Endothelial cell of umbilical vein (primary cell): ENCODE data around the gene RPA1. TPM values are rescaled to one million over a fixed set of nuclear protein-coding genes. Genes with fewer than 3 reads are reported as not detected.

Source experiments
- BruUV-seq: library from RNA; stranded (reverse); fragments of 400-500 nt; replicated peaks from 2 replicates; lab custom pipeline; 2021; lab: Mats Ljungman, UMichigan
- CTCF ChIA-PET: fragments of 300-600, 350-600 bp; sonication (Branson Sonifier 250); formaldehyde crosslinking; loops from one replicate; lab custom pipeline; 2021; ENCODE audit warnings: antibody characterized with exemption, inconsistent platforms; lab: Charles Lee
- POLR2A ChIA-PET: fragments of 300-600, 350-600 bp; sonication (Branson Sonifier 250); formaldehyde crosslinking; loops from one replicate; lab custom pipeline; 2021; ENCODE audit warnings: antibody characterized with exemption, inconsistent platforms; lab: Charles Lee
- DNase-seq: peaks from one replicate; pipeline ENCODE4 v3.0.0-alpha.2; 2011; ENCODE audit warnings: low read depth, low spot score
- FAIRE-seq: peaks from 2 replicates; lab custom pipeline; 2011; peaks lifted over from hg19 to GRCh38; lab: Jason Lieb, UNC
- H2AFZ ChIP-seq: 2 replicates; pipeline ENCODE4 v1.6.0; 2012; ENCODE audit warnings: low read depth, low read length, control low read depth, inconsistent platforms
- H3K27ac ChIP-seq: 2 replicates; pipeline ENCODE4 v1.5.1; 2011; ENCODE audit warnings: low read depth, mild to moderate bottlenecking, control low read depth, low read length, moderate library complexity; ENCODE audit not compliant: insufficient read depth
- H3K27me3 ChIP-seq, 2 experiments: 2 replicates each; pipeline versions ENCODE4 v1.6.0 to v1.6.1; 2011; ENCODE audit warnings: low read length in 2 of 2, mixed read lengths in 1 of 2; ENCODE audit not compliant: control insufficient read depth in 2 of 2, insufficient read depth in 2 of 2
- H3K36me3 ChIP-seq, 2 experiments: 2 replicates in 1 of 2; 3 replicates in 1 of 2; pipeline ENCODE4 v1.5.1; 2011; ENCODE audit warnings: low read length in 2 of 2, mild to moderate bottlenecking in 1 of 2, moderate library complexity in 1 of 2; ENCODE audit not compliant: control insufficient read depth in 2 of 2, insufficient read depth in 2 of 2; ENCODE audit errors: extremely low read depth in 1 of 2
- H3K4me1 ChIP-seq: 3 replicates; pipeline ENCODE4 v1.5.1; 2011; ENCODE audit warnings: mild to moderate bottlenecking, low read length; ENCODE audit not compliant: control insufficient read depth, insufficient read depth; ENCODE audit errors: extremely low read depth
- H3K4me2 ChIP-seq: 2 replicates; pipeline ENCODE4 v1.6.1; 2011; ENCODE audit warnings: low read length, control low read depth, mixed read lengths; ENCODE audit not compliant: insufficient read depth
- H3K4me3 ChIP-seq, 3 experiments: fragments of 200-600 bp in 1 of 3; sonication (generic), shearing (Covaris generic) in 1 of 3; replicated peaks in 1 of 3; 2 replicates each; pipeline ENCODE4 v1.5.1; 2011 to 2016; ENCODE audit warnings: control low read depth in 3 of 3, low read length in 3 of 3, mild to moderate bottlenecking in 2 of 3, inconsistent platforms in 1 of 3, low read depth in 1 of 3, moderate library complexity in 1 of 3; ENCODE audit not compliant: insufficient read depth in 1 of 3
- H3K79me2 ChIP-seq: 2 replicates; pipeline ENCODE4 v1.6.0; 2012; ENCODE audit warnings: low read length, inconsistent platforms; ENCODE audit not compliant: control insufficient read depth, insufficient read depth
- H3K9ac ChIP-seq: replicated peaks from 2 replicates; pipeline ENCODE3; 2011; ENCODE audit warnings: low read length, control low read depth; ENCODE audit not compliant: insufficient read depth; ENCODE audit errors: extremely low read depth
- H3K9me1 ChIP-seq: replicated peaks from 3 replicates; pipeline ENCODE4 v1.6.0; 2011; ENCODE audit warnings: mild to moderate bottlenecking, low read length; ENCODE audit not compliant: control insufficient read depth, insufficient read depth; ENCODE audit errors: extremely low read depth
- H3K9me3 ChIP-seq: replicated peaks from 2 replicates; pipeline ENCODE4 v1.5.1; 2012; ENCODE audit warnings: low read length, inconsistent platforms; ENCODE audit not compliant: control insufficient read depth, insufficient read depth
- H4K20me1 ChIP-seq: replicated peaks from 2 replicates; pipeline ENCODE3; 2011; ENCODE audit warnings: mild to moderate bottlenecking, low read length; ENCODE audit not compliant: control insufficient read depth, insufficient read depth; ENCODE audit errors: extremely low read depth
- EZH2 ChIP-seq: IDR thresholded peaks from 2 replicates; pipeline ENCODE4 v1.6.1; 2012; ENCODE audit warnings: borderline replicate concordance, low read depth, mild to moderate bottlenecking, moderate library complexity, low read length, inconsistent platforms; ENCODE audit not compliant: severe bottlenecking
- FOS ChIP-seq: IDR thresholded peaks from 2 replicates; pipeline ENCODE4 v1.6.1; 2011; ENCODE audit warnings: mild to moderate bottlenecking, low read length, moderate library complexity, borderline replicate concordance; ENCODE audit not compliant: insufficient read depth
- GATA2 ChIP-seq: IDR thresholded peaks from 2 replicates; pipeline ENCODE4 v1.7.0; 2011; ENCODE audit warnings: low read depth, mild to moderate bottlenecking, moderate library complexity, mixed read lengths, low read length; ENCODE audit not compliant: insufficient read length, insufficient read depth
- JUN ChIP-seq: IDR thresholded peaks from 2 replicates; pipeline ENCODE4 v1.6.1; 2011; ENCODE audit warnings: borderline replicate concordance, low read depth; ENCODE audit not compliant: insufficient read length, insufficient read depth
- MYC ChIP-seq: IDR thresholded peaks from one replicate; pipeline ENCODE4 v1.6.1; 2011; ENCODE audit warnings: mild to moderate bottlenecking, low read depth, low read length
- POLR2A ChIP-seq: IDR thresholded peaks from 2 replicates; pipeline ENCODE4 v1.6.1; 2012; ENCODE audit warnings: low read depth, mild to moderate bottlenecking, control low read depth, low read length
- POLR2AphosphoS5 ChIP-seq: IDR thresholded peaks from 2 replicates; pipeline ENCODE4 v1.6.1; 2012; ENCODE audit warnings: low read depth, mild to moderate bottlenecking, control low read depth, low read length, moderate library complexity; ENCODE audit not compliant: insufficient read depth
- dilution Hi-C: fragments of 300-500 bp; cut with MboI; formaldehyde crosslinking; loops from one replicate; pipeline ENCODE4 v1.15.0; 2019; ENCODE audit warnings: low sequenced_read_pairs; ENCODE audit not compliant: extremely low pct_ligation_motif_present
- intact Hi-C: fragments of 100-400 bp; cut with micrococcal nuclease; formaldehyde crosslinking; loops from one replicate; pipeline ENCODE4 v1.10.0; 2022
- polyA plus RNA-seq, 4 experiments: library from polyadenylated mRNA; depleted of rRNA in 3 of 4; stranded (reverse) in 3 of 4; unstranded in 1 of 4; fragments of >200 nt; gene quantifications; 2 replicates each; pipeline versions ENCODE4 v1.2.1 to v1.2.3, GENCODE V29; 2011 to 2012; ENCODE audit warnings: missing spikeins in 1 of 4
- total RNA-seq: library from RNA; stranded (reverse); gene quantifications from 2 replicates; pipeline ENCODE4 v1.2.3, GENCODE V29; 2021
- TF ChIP-seq, protein P1 (sequence below): IDR thresholded peaks from 2 replicates; pipeline ENCODE4 v1.6.1; 2011; ENCODE audit not compliant: insufficient read depth, insufficient read length
- TF ChIP-seq, protein P2 (sequence below), 2 donors: IDR thresholded peaks; 1 replicate in 1 of 2; 2 replicates in 1 of 2; pipeline ENCODE4 v1.5.1; 2011; ENCODE audit warnings: low read length in 2 of 2, mild to moderate bottlenecking in 2 of 2, moderate library complexity in 2 of 2, control low read depth in 1 of 2, inconsistent platforms in 1 of 2, low read depth in 1 of 2; ENCODE audit not compliant: insufficient read depth in 1 of 2; ENCODE audit errors: extremely low read depth in 1 of 2

The RPA1 gene
- total and polyA plus RNA-seq, 2 donors (not counting 3 experiments of a cell fraction or from before 2014, with no cell fraction given), result 50.5 to 123 TPM

DNA sequence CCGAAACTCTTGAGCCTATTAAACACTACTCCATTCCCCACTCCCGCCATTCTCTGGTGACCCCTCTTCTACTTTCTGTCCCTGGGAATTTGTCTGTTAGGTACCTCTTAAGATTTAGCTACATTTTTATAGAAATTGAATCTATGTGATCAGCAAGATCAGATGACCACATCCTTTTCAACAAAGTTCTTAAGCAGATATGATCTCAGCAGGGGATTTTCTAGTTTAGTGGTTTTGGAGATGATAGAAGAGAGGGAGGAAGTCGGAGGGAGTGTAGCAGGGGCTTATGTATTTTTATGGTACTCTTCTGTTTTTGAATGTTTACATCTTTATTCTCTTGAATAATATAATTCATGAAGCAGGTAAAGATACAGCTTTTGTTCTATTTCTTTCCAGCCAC lies 40.8 kb downstream of the RPA1 start:
- no peak for TF ChIP-seq GATA2
- TF ChIP-seq FOS, result no peak
- TF ChIP-seq JUN, result no peak
- no peak for TF ChIP-seq POLR2A
- TF ChIP-seq MYC, result no peak
- TF ChIP-seq, protein P1, sequence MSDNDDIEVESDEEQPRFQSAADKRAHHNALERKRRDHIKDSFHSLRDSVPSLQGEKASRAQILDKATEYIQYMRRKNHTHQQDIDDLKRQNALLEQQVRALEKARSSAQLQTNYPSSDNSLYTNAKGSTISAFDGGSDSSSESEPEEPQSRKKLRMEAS, result no peak
- no peak for TF ChIP-seq POLR2AphosphoS5
- TF ChIP-seq, protein P2, sequence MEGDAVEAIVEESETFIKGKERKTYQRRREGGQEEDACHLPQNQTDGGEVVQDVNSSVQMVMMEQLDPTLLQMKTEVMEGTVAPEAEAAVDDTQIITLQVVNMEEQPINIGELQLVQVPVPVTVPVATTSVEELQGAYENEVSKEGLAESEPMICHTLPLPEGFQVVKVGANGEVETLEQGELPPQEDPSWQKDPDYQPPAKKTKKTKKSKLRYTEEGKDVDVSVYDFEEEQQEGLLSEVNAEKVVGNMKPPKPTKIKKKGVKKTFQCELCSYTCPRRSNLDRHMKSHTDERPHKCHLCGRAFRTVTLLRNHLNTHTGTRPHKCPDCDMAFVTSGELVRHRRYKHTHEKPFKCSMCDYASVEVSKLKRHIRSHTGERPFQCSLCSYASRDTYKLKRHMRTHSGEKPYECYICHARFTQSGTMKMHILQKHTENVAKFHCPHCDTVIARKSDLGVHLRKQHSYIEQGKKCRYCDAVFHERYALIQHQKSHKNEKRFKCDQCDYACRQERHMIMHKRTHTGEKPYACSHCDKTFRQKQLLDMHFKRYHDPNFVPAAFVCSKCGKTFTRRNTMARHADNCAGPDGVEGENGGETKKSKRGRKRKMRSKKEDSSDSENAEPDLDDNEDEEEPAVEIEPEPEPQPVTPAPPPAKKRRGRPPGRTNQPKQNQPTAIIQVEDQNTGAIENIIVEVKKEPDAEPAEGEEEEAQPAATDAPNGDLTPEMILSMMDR (IDR thresholded peaks at IDR 0.05; ENCODE audit: extremely low read depth in 1 of 2, insufficient read depth in 1 of 2, low read depth in 1 of 2, low read length in 2 of 2), result no peak
- no peak for TF ChIP-seq EZH2
- dilution Hi-C loops, result no loop called here
- no peak overlapping the region for H3K9ac ChIP-seq
- H3K9me1 ChIP-seq, result no peaks in the 10 kb centered on the region
- H3K79me2 ChIP-seq, result no peaks in the 10 kb centered on the region
- H3K27ac ChIP-seq, result no peak overlapping the region
- ChIA-PET POLR2A (no interaction called here), CTCF (interaction anchor here (0.8 to 1.1 kb wide), 2 partner anchors 149 to 154 kb away, joined by 3 read pairs; partner anchors contain the start of gene RTN4RL1)
- H3K36me3 ChIP-seq, result peaks cover 2 to 4% of the 10 kb centered on the region in 2 experiments
- no peaks in the 10 kb centered on the region for H3K9me3 ChIP-seq
- no peaks in the 10 kb centered on the region for H3K4me1 ChIP-seq
- intact Hi-C loops, result no loop called here
- H3K27me3 ChIP-seq, result no peaks in the 10 kb centered on the region
- no peaks in the 10 kb centered on the region for H4K20me1 ChIP-seq
- no peak overlapping the region for H3K4me3 ChIP-seq
- DNase-seq (no peak), FAIRE-seq (no peak)
- H3K4me2 ChIP-seq, result no peak overlapping the region
- H2AFZ ChIP-seq, result no peak overlapping the region
- BruUV-seq, result no TSS peak
